Transverse colon (tissue), 4 donors: ENCODE results near the gene SPDYE3. TPM values are rescaled to one million over a fixed set of nuclear protein-coding genes. Genes with fewer than 3 reads are reported as not detected.
"Not testable (repeated sequence)": the region's sequence is repeated elsewhere in the genome, so short reads cannot be mapped to it uniquely, and the experiment has no call there.

Experiments used
- DNase-seq: peaks from one replicate; pipeline ENCODE4 v3.0.0-alpha.2; 2019
- H3K27ac ChIP-seq, 4 donors: fragments of 200-600 bp; sonication (generic); 2 replicates each; pipeline ENCODE4 v1.5.1; 2016 to 2018; ENCODE audit warnings: inconsistent platforms in 4 of 4
- H3K27me3 ChIP-seq: fragments of 200-600 bp; sonication (generic); 2 replicates; pipeline ENCODE4 v1.5.1; 2017; ENCODE audit warnings: inconsistent platforms
- H3K36me3 ChIP-seq, 4 donors: fragments of 200-600 bp; sonication (generic); 2 replicates each; pipeline ENCODE4 v1.5.1; 2017 to 2019; ENCODE audit warnings: inconsistent platforms in 4 of 4
- H3K4me1 ChIP-seq, 4 donors: fragments of 200-600 bp; sonication (generic); 2 replicates each; pipeline ENCODE4 v1.5.1; 2017 to 2020; ENCODE audit warnings: inconsistent platforms in 4 of 4
- H3K4me3 ChIP-seq, 4 donors: fragments of 200-600 bp; sonication (generic); 1 replicate in 1 of 4; 2 replicates in 3 of 4; pipeline versions ENCODE4 v1.5.1 to v1.6.1; 2017 to 2019; ENCODE audit warnings: inconsistent platforms in 4 of 4
- H3K9me3 ChIP-seq, 2 donors: fragments of 200-600 bp; sonication (generic); 2 replicates each; pipeline ENCODE4 v1.5.1; 2017 to 2019; ENCODE audit warnings: inconsistent platforms in 2 of 2
- WGBS, 2 donors: methylation state at CpG; one replicate each; pipeline ENCODE4 v1.1.5; 2018; ENCODE audit warnings: low coverage in 1 of 2; 5-methylcytosine and 5-hydroxymethylcytosine counted together
- in situ Hi-C, 4 donors: fragments of 200-750 bp; cut with MboI; loops; one replicate each; pipeline versions ENCODE4 v1.15.0 to v1.15.1; 2017; ENCODE audit warnings: low sequenced_read_pairs in 3 of 4, low pct_ligation_motif_present in 1 of 4, low pct_unique_long_range_greater_than_20kb in 1 of 4
- intact Hi-C: fragments of 100-400 bp; cut with DNase I; formaldehyde crosslinking; loops from one replicate; pipeline ENCODE4 v1.15.1; 2023; ENCODE audit warnings: low total_unique reads
- total RNA-seq, 4 donors: library from RNA; depleted of rRNA; stranded (reverse); fragments of >200 nt; gene quantifications; one replicate each; pipeline ENCODE4 v1.1.0, GENCODE V29; 2016

SPDYE3 gene
- total RNA-seq, 4 donors from 2014 or later, result not detected

DNA sequence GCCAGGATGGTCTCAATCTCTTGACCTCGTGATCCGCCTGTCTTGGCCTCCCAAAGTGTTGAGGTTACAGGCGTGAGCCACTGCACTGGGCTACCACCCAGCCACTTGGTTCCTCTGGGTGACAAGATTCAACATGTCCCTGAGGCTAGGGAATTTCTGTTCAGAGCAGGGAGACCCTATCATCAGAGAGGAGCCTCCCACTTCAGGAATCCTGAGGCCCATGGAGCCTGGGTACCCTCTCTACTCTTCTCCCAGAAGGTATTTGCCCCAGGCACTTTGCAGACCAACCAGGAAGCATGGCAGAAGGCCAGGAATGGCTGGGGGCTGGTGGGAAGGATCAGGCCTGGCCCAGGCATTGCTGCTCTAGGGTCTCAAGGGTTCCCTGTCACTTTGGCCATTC is 19.2 kb upstream of the SPDYE3 start:
- H3K4me1 ChIP-seq, H3K27me3 ChIP-seq, H3K9me3 ChIP-seq, H3K36me3 ChIP-seq, intact Hi-C loops, H3K4me3 ChIP-seq, H3K27ac ChIP-seq, DNase-seq, in situ Hi-C loops: not testable (repeated sequence)
- WGBS, 2 donors, result 93% methylated on average over 3 of the region's 3 CpGs; no CpG with 5 or more reads in 1 of the 2 donors

DNA sequence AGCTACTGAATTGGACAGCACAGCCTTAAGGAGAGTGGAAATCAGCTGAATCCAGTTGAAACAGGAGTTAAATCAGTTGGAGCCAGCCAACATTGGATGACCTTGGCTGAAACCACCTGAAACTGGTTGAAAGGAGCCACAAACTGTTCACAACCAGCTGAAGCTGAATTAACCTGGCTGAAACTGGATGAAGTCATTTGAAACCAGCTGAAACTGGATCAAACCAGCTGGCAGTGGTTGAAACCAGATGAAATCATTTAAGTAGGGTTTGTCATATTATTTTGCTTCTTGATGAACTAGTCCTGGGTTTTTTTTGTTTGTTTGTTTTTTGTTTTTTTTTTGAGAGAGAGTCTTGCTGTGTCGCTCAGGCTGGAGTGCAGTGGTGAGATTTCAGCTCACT is 15.3 kb upstream of the SPDYE3 start:
- H3K4me3 ChIP-seq, in situ Hi-C loops, H3K4me1 ChIP-seq, H3K27ac ChIP-seq, H3K27me3 ChIP-seq, H3K9me3 ChIP-seq, H3K36me3 ChIP-seq, DNase-seq, intact Hi-C loops: not testable (repeated sequence)
- 96% methylated on average over 1 of the region's 1 CpG; no CpG with 5 or more reads in 1 of the 2 donors for whole genome bisulfite sequencing, 2 donors

DNA sequence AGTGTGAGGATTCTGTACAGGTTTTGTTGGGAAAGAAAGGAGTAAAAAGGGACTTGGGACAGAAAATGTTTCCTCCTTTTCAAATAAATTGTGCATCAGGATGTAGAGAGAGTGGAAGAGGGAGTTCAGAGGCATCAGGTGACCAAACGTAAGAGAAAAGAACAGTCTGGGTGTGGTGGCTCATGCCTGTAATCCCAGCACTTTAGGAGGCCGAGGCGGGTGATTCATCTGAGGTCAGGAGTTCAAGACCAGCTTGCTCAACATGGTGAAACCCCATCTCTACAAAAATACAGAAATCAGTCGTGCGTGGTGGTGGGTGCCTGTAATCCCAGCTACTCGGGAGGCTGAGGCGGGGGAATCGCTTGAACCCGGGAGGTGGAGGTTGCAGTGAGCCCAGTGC is 12.2 kb upstream of the SPDYE3 start:
- DNase-seq, result not testable (repeated sequence)

DNA sequence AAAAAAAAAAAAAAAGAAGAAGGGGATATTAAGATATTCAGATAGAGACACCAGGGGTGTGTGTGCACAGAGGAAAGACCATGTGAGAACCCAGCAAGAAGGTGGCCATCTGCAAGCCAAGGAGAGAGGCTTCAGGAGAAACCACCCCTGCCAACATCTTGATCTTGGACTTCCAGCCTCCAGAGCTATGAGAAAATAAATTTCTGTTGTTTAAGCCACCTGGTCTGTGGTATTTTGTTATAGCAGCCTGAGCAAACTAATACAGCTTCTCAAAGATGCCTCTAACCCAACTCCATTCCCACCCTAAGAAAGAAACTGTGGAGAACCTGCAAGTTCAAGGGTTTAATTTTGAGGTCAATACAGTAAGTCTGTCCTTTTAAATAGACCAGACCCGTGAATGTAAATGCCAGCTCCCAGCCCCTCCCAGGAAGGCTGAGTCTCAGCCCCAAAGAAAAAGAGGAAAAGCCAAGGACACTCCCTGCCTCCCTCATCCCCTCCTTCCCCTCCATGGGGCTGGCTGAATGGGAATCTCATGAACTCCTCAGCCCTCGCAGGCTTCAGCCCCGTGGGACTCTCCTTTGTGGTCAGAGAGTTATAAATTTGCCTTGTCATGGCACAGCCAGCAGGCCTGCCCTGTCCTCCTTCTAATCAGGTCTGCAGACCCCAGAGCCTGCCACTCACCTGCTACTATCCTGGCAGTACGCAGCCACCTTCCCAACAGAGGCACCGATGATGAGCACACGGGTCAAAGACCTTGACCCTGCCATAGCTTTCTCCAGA is 9.5 kb upstream of the SPDYE3 start:
- H3K27me3 ChIP-seq, intact Hi-C loops, H3K36me3 ChIP-seq, H3K9me3 ChIP-seq, H3K4me3 ChIP-seq, in situ Hi-C loops, H3K27ac ChIP-seq, DNase-seq, H3K4me1 ChIP-seq: not testable (repeated sequence)
- 78% methylated on average over 3 of the region's 6 CpGs; no CpG with 5 or more reads in 1 of the 2 donors for whole genome bisulfite sequencing, 2 donors

More for the DNA sequence above, 12.2 kb upstream of the SPDYE3 start:
- in situ Hi-C loops, H3K9me3 ChIP-seq, H3K36me3 ChIP-seq, H3K27me3 ChIP-seq, H3K4me1 ChIP-seq, H3K4me3 ChIP-seq, H3K27ac ChIP-seq, intact Hi-C loops: not testable (repeated sequence)
- WGBS, 2 donors, result 33 to 86% methylated on average over 3 to 9 of the region's 9 CpGs

DNA sequence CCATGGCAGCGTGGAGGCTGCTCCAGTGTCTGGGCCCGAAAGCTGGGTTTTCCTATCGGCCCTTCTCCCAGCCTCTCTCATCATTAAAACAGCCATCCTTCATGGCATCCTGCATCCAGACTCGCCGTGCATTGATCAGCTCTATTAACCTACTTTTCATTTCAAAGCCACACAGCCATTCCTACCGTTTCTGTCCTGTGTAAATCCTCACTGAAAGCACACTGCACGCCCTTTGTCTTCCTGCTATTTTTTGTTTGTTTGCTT is 8.9 kb upstream of the SPDYE3 start:
- H3K36me3 ChIP-seq, intact Hi-C loops, H3K27ac ChIP-seq, in situ Hi-C loops, H3K9me3 ChIP-seq, H3K4me1 ChIP-seq, H3K4me3 ChIP-seq, H3K27me3 ChIP-seq, DNase-seq: not testable (repeated sequence)
- 89 to 92% methylated on average over 2 to 7 of the region's 7 CpGs for WGBS, 2 donors

DNA sequence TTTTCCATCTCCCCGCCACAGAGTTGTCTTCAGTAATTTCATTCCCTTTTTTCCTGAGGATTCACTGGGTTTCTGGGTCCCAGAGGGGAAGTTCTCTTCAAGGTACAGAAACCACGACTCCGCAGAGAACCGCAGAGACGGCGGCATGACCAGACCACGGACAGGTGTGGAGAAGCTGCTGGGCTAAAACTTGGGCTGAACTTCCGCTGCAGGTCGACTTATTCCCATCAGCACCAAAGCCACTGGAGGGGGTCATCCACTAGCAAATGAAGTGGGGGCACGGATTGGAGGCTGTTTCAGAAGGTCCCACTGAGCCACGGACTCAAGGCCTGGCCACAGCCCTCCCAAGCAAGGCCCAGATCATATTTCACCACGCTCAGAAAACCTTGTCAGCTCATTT is 3.0 kb upstream of the SPDYE3 start:
- H3K27ac ChIP-seq, H3K4me1 ChIP-seq, H3K9me3 ChIP-seq, H3K36me3 ChIP-seq, intact Hi-C loops, in situ Hi-C loops, H3K27me3 ChIP-seq, H3K4me3 ChIP-seq, DNase-seq: not testable (repeated sequence)
- WGBS, 2 donors, result 92% methylated on average over 10 of the region's 12 CpGs; no CpG with 5 or more reads in 1 of the 2 donors

DNA sequence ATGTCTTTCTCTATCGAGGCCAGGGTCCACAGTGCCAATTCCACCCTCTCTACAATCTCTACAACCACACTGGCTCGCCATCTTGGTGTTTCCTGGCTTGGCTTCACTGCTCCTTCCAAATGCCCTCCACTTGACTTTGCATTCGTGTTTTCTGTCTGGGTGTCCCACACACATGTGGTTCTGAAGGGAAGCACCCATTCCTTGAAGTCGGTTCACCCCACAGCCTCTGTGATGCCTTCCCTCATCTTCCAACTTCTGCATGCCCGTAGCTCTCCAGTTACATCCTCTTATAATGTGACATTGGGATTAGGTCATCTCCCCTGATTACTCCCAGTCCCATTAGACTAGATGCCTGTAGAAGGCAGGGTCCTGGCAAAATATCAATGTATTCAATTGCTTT is 10.8 kb downstream of the SPDYE3 start:
- H3K27me3 ChIP-seq, intact Hi-C loops, H3K4me3 ChIP-seq, in situ Hi-C loops, H3K4me1 ChIP-seq, H3K27ac ChIP-seq, DNase-seq, H3K36me3 ChIP-seq, H3K9me3 ChIP-seq: not testable (repeated sequence)
- WGBS, 2 donors, result 82 to 87% methylated on average over 4 to 5 of the region's 5 CpGs

DNA sequence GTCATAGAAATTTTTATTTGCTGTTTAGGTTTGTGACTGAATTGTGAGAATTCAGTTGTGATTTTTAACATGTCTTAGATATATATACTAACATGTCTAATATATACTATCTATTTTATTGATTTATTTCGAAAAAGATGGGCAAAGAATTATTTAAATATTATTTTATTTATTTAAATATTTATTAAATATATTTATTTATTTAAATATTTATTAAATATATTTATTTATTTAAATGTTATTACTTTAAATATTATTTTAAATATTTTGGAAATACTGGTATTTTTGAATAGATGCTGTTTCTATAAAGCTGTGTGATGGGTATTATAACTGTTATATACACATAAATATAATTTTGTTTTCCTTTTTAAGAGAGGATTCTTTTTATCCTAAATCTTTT is 14.1 kb downstream of the SPDYE3 start:
- H3K4me3 ChIP-seq, intact Hi-C loops, H3K4me1 ChIP-seq, in situ Hi-C loops, H3K9me3 ChIP-seq, H3K27me3 ChIP-seq, H3K36me3 ChIP-seq, DNase-seq, H3K27ac ChIP-seq: not testable (repeated sequence)
- WGBS, 2 donors, result 97% methylated on average over 1 of the region's 1 CpG; no CpG with 5 or more reads in 1 of the 2 donors

DNA sequence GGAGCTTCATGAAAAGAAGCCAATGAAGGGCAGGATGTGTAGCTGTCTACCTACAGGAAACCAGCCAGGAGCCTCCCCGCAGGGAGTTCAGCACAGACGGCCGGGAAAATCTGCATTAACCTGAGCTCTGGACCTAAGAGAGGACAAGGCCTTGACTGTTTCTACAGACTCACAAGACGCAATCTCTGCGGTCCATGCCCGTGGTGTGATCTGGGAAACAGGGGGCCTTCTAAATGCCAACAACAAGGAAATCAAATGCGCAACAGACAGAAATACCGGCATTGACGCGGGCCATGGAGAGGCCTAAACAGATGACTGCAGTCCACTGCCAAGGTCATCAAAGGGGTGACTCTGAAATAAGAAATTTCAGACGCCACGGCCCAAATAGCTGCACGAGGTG is 16.7 kb downstream of the SPDYE3 start:
- H3K4me1 ChIP-seq, H3K27ac ChIP-seq, intact Hi-C loops, H3K36me3 ChIP-seq, H3K9me3 ChIP-seq, in situ Hi-C loops, DNase-seq, H3K4me3 ChIP-seq, H3K27me3 ChIP-seq: not testable (repeated sequence)
- WGBS, 2 donors, result 91% methylated on average over 13 of the region's 13 CpGs; no CpG with 5 or more reads in 1 of the 2 donors

DNA sequence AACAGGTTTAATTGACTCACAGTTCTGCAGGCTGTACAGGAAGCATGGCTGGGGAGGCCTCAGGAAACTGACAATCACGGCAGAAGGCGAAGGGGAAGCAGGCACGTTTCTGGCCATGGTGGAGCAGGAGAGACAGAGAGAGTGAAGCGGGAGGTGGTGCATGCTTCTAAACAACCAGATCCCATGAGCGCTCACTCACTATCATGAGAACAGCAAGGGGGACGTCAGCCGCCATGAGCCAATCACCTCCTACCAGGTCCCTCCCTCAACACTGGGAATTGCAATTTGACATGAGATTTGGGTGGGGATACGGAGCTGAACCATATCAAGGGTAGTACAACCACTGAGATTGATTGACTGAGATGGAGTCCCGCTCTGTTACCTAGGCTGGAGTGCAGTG is 18.2 kb downstream of the SPDYE3 start:
- H3K4me1 ChIP-seq, H3K4me3 ChIP-seq, H3K9me3 ChIP-seq, intact Hi-C loops, DNase-seq, in situ Hi-C loops, H3K36me3 ChIP-seq, H3K27ac ChIP-seq, H3K27me3 ChIP-seq: not testable (repeated sequence)
- 89 to 100% methylated on average over 3 to 9 of the region's 9 CpGs for WGBS, 2 donors

DNA sequence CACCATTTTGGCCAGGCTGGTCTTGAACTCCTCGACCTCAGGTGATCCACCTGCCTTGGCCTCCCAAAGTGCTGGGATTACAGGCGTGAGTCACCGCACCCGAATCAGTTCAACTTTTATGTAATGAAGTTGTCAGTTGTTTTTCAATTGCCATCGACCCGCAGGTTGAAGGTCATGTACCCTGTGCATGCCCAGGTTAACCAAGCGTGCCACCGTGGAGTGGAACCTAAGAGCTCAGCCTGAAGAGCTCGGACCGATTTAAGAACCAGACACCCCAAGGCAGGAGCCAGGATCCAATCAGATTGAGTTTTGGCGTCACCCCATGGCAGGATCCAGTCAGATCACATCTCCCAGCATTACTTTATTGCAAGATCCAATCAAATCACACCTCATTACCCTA is 19.4 kb downstream of the SPDYE3 start:
- H3K27me3 ChIP-seq, in situ Hi-C loops, intact Hi-C loops, H3K4me1 ChIP-seq, H3K36me3 ChIP-seq, H3K27ac ChIP-seq, DNase-seq, H3K9me3 ChIP-seq, H3K4me3 ChIP-seq: not testable (repeated sequence)
- 97% methylated on average over 10 of the region's 11 CpGs; no CpG with 5 or more reads in 1 of the 2 donors for whole genome bisulfite sequencing, 2 donors
